Effector memory CD8-positive, alpha-beta T cell (primary cell): ENCODE results near the gene ATP5MC2.
A peak's percentile ranks its signal among the peaks of the same experiment; 100 is the strongest.

Experiments
- ATAC-seq: fragments of 150-1000 bp; cut with Tn5 transposase; replicated peaks from 2 replicates; pipeline ENCODE4 v1.10.0; 2021; ENCODE audit warnings: mild to moderate bottlenecking, moderate library complexity
- DNase-seq, 3 experiments: peaks; one replicate each; pipeline ENCODE4 v3.0.0; 2021
- H3K27ac Mint-ChIP-seq, 2 donors: one replicate each; pipeline ENCODE4 v1.8.0; 2022; ENCODE audit warnings: mild to moderate bottlenecking in 2 of 2, mixed read lengths in 2 of 2, moderate library complexity in 2 of 2
- H3K27me3 Mint-ChIP-seq, 2 donors: one replicate each; pipeline ENCODE4 v1.8.0; 2022; ENCODE audit warnings: mixed read lengths in 2 of 2
- H3K36me3 Mint-ChIP-seq: one replicate; pipeline ENCODE4 v1.8.0; 2022; ENCODE audit warnings: mild to moderate bottlenecking, moderate library complexity, mixed read lengths; ENCODE audit not compliant: insufficient read depth
- H3K4me1 Mint-ChIP-seq, 2 donors: one replicate each; pipeline ENCODE4 v1.8.0; 2022; ENCODE audit warnings: low read depth in 2 of 2, mixed read lengths in 2 of 2
- H3K4me3 Mint-ChIP-seq, 2 donors: one replicate each; pipeline ENCODE4 v1.8.0; 2022; ENCODE audit warnings: mild to moderate bottlenecking in 2 of 2, mixed read lengths in 2 of 2, moderate library complexity in 2 of 2
- H3K9me3 Mint-ChIP-seq, 2 donors: one replicate each; pipeline ENCODE4 v1.8.0; 2022; ENCODE audit warnings: mixed read lengths in 2 of 2

ATP5MC2 gene

DNA sequence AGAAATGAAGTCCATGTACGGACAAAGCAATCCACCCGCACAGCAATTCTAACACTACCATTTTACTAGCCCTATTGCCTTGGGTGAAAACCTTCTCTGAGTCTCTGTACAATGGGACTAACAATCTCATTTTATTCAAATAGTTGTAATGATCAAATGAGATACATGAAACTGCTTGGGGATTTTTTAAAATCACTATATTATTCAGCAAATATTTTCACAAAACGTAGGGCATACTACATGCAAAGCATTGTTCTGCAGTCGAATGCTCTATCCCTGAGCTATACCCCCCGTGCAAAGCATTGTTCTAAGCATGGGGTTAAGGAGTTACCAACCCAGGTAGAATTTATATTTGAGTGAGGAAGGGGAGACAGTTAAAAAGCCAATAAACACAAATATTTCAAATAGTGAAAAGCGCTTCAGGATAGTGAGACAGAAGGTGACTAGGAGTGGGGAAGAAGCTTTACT lies 49.1 kb downstream of the ATP5MC2 start:
- Mint-ChIP-seq H3K4me3 (peak overlapping the region; percentile 96 to 98), H3K27ac (peak overlapping the region; percentile 97), H3K4me1 (peaks cover 15 to 40% of the 10 kb centered on the region in 2 donors), H3K36me3 (peaks cover 10% of the 10 kb centered on the region), H3K27me3 (no peaks in the 10 kb centered on the region), H3K9me3 (no peaks in the 10 kb centered on the region)
- DNase-seq = no peak
- no peak for ATAC-seq

DNA sequence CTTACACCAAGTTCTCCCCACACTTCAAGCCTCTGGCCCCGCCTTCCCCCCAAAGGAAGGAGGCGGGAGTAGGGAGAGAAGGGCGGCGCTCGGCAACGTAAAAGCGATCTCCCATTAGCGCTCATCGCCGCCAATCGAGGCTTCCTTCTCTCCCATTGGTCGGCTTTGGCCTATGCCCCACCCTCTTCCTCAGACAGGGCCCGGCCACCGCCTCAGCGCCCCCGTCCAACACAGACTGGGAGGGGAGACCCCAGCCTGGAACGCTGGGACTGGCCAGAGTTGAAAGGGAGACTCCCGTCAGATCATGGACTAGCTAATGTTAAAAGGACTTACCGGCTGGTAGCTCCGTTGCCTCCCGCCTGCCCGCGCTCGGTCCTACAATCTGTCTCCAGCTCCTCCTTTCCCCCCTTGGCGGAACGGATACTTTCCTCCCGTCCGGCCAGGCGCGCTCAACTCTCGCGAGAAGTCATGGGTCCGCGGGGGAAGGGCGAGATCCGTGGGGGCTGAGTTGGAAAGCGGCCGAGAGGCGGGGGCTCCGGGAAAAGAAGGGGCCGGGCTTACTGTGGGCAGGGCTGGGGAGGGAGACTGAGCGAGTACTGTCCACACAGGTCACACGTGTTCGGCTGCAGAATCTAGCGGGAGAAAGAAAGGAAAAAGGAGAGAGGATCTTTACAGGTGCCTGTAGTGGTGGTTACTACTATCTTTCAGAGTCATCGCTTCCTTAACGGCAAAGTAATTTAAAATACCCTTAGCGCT lies 49.8 kb downstream of the ATP5MC2 start, which contains the start of gene ATF7:
Gene ATF7 (minus strand): TSS at position 437 of the 756 bp plus-strand sequence. CDS start 25,382 bp downstream, outside the sequence.
- peak within 1 kb of the TSS; percentile 96 to 98 for H3K4me3 Mint-ChIP-seq
- no peaks in the 10 kb centered on the region for H3K27me3 Mint-ChIP-seq
- DNase-seq (peak; percentile 99 to 100 (median 99)), ATAC-seq (peak; percentile 94)
- peaks cover 15 to 43% of the 10 kb centered on the region in 2 donors for H3K4me1 Mint-ChIP-seq
- H3K27ac Mint-ChIP-seq = peak within 1 kb of the TSS; percentile 97
- H3K36me3 Mint-ChIP-seq = peaks cover 15% of the 10 kb centered on the region
- no peaks in the 10 kb centered on the region for H3K9me3 Mint-ChIP-seq

DNA sequence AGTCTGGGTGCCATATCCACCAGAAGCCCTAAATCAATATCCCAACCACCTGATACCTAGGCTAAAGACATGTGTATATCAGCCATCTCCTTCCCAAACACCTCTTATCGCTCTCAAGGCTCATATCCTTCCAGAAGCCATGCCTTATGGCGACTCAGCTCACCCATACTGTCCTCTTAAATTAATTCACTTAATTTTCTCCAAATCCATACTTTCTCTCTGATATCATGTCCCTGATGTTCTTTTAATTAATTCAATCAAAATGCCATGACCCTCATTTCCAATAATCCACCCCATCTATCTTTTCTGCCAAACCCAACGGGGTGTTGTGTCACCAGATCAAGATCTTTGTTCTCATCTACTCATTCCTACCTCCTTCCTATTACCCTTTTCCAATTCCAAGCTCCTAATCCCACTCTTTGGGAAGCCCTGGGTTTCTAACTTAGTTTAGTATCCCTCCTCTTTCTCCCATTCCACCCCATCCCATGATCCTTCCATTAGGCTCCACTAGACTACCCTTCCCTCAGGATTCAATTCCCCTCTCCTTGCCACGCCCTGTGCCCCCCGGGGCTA lies 50.4 kb downstream of the ATP5MC2 start:
- H3K36me3 Mint-ChIP-seq = peaks cover 17% of the 10 kb centered on the region
- ATAC-seq = no peak
- peak overlapping the region; percentile 97 for H3K27ac Mint-ChIP-seq
- peak overlapping the region; percentile 96 to 98 for H3K4me3 Mint-ChIP-seq
- H3K9me3 Mint-ChIP-seq = no peaks in the 10 kb centered on the region
- no peak for DNase-seq
- H3K4me1 Mint-ChIP-seq = peaks cover 15 to 43% of the 10 kb centered on the region in 2 donors
- no peaks in the 10 kb centered on the region for H3K27me3 Mint-ChIP-seq

DNA sequence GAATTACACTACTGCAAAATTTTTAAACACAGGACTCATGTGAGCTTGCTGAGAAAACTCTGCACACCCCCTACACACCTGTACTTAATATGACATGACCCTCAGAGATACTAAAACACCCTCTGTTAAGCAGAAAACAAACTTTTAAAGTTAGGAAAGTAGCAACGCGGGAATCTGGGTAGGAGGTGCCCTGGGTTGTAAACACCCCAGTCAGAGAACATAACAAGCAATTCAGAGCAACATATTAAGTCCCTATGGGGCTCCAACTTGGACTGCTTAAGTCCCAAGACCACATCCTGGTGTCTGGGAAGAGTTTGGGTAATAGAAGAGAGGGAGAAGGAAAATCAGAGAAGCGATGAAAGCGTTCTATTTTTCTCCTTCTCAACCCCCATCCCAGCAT lies 50.9 kb downstream of the ATP5MC2 start:
- H3K36me3 Mint-ChIP-seq = peaks cover 17% of the 10 kb centered on the region
- no peaks in the 10 kb centered on the region for H3K27me3 Mint-ChIP-seq
- H3K4me3 Mint-ChIP-seq = peak overlapping the region; percentile 96 to 98
- peak overlapping the region; percentile 97 for H3K27ac Mint-ChIP-seq
- DNase-seq (no peak), ATAC-seq (no peak)
- H3K9me3 Mint-ChIP-seq = no peaks in the 10 kb centered on the region
- peaks cover 15 to 43% of the 10 kb centered on the region in 2 donors for H3K4me1 Mint-ChIP-seq

DNA sequence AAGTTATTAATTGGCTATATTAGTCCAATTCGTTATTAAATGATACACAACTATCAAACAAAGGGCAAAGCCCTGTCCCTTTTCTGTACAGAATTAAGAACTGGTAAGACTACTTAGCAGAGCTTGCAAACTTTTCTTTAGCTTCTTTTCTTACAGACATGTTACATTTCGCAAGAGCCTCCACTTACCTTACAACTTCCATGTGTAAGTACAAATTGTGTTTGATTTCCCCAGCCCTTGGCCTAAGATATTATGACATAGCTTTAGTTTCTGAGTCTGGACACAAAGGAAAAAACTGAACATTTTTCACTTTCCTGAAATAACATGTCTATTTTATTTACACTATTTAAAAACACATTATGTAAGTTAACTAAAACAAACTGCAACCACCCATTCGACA lies 51.4 kb downstream of the ATP5MC2 start:
- H3K27ac Mint-ChIP-seq = no peak overlapping the region
- peaks cover 17% of the 10 kb centered on the region for H3K36me3 Mint-ChIP-seq
- H3K9me3 Mint-ChIP-seq = no peaks in the 10 kb centered on the region
- peak overlapping the region; percentile 96 to 98 for H3K4me3 Mint-ChIP-seq
- DNase-seq = no peak
- no peaks in the 10 kb centered on the region for H3K27me3 Mint-ChIP-seq
- ATAC-seq = no peak
- peaks cover 15 to 43% of the 10 kb centered on the region in 2 donors for H3K4me1 Mint-ChIP-seq

DNA sequence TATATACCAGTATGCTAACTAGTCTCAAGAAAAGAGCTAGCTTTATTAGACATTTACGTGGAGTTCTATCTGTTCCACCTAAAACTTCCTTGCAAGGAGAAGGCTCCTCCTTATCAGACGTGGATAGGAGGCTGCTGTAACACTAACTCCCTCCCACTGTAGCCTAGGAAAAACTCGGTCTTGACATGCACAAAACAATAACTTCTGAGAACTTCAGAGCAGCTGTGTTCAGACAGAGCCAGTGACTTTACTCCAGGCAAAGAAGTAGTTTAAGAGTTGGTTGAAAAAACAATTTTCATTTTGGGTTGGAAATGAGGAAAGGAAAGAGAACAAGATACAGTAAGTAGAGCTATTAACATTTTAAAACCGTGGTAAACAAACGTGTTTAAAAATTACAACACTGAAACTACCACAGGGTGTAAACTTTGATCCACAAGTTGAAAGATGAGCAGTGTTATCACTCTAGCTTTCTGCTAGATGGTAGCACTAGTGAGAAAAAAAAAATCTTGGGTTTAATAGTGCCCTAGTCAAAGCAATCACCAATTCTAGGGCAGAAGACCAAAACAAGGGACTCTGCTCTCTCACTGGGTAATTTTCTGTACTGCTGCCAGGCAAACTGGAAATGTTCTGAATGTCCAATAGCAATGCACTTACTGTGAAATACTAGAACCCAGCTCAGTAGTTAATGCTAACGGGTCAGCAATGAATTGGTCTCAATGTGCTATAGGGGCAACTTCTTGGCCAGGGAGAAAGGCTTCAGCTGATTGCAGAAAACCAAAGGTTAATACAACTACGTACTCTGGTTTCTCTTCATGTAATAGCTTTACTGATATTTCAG lies 52.1 kb downstream of the ATP5MC2 start:
- H3K4me3 Mint-ChIP-seq = peak overlapping the region; percentile 36 to 98
- ATAC-seq (no peak), DNase-seq (no peak)
- peak overlapping the region; percentile 5 to 65 for H3K27ac Mint-ChIP-seq
- no peaks in the 10 kb centered on the region for H3K9me3 Mint-ChIP-seq
- peaks cover 15 to 43% of the 10 kb centered on the region in 2 donors for H3K4me1 Mint-ChIP-seq
- H3K36me3 Mint-ChIP-seq = peaks cover 17% of the 10 kb centered on the region
- H3K27me3 Mint-ChIP-seq = no peaks in the 10 kb centered on the region

DNA sequence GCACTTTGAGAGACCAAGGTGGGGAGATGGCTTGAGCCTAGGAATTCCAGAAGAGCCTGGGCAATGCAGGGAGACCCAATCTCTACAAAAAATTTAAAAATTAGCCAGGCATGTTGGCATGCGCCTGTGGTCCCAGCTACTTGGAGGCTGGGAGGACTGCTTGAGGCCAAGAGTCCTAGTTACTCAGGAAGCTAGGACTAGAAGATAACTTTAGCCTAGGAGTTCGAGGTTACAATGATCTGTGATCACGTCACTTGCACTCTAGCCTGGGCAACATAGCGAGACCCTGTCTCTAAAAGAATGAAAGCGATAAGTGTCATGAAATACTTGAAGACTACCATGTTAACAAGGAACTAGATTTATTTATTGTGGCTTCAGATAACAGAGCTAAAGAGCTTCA lies 53.2 kb downstream of the ATP5MC2 start:
- H3K4me1 Mint-ChIP-seq = peaks cover 23 to 52% of the 10 kb centered on the region in 2 donors
- DNase-seq (no peak), ATAC-seq (no peak)
- no peak overlapping the region for H3K4me3 Mint-ChIP-seq
- H3K27ac Mint-ChIP-seq = no peak overlapping the region
- no peaks in the 10 kb centered on the region for H3K27me3 Mint-ChIP-seq
- H3K9me3 Mint-ChIP-seq = no peaks in the 10 kb centered on the region
- peaks cover 17% of the 10 kb centered on the region for H3K36me3 Mint-ChIP-seq

DNA sequence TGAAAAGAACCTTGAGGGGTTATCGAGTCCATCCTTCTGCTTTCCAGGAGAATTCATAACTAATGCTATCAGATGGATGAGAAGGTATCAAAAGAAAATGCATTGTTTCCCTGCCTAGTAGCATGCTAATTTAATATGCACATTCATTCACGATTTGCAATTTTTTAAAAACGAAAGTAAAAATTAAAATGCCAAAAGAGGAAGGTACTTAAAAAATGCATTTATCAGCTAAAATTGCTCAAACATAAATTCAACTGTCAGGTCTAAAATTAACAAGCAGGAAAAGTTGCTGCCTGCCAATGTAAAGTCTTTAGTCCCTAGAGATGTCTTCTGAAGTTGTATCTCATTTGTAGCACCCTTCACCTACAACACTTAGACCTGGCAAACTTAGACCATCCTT lies 57.6 kb downstream of the ATP5MC2 start:
- ATAC-seq (no peak), DNase-seq (no peak)
- peak overlapping the region; percentile 84 to 93 for H3K27ac Mint-ChIP-seq
- H3K4me1 Mint-ChIP-seq = peaks cover 9 to 32% of the 10 kb centered on the region in 2 donors
- H3K36me3 Mint-ChIP-seq = peaks cover 10% of the 10 kb centered on the region
- no peaks in the 10 kb centered on the region for H3K9me3 Mint-ChIP-seq
- H3K4me3 Mint-ChIP-seq = peak overlapping the region; percentile 45 to 77
- H3K27me3 Mint-ChIP-seq = no peaks in the 10 kb centered on the region

DNA sequence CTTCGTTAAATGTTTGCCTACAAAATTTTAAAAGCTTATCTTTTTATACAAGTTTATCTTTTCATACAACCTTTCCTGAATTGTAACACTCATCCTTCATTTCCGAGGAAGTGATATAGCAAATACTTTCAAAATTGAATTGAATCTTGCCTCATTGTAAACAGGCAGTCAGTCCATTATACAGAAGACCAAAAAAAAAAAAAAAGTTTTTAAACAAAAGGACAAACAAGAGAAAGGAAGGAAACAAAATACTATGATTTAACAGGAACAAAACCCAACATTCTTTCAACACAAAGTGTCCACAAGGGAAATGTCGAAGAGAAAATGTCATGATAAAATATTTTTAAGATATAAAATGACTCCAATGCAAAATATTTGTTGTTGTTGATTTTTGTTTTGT lies 58.2 kb downstream of the ATP5MC2 start:
- Mint-ChIP-seq H3K27me3 (no peaks in the 10 kb centered on the region), H3K4me1 (peaks cover 9 to 27% of the 10 kb centered on the region in 2 donors), H3K9me3 (no peaks in the 10 kb centered on the region), H3K27ac (peak overlapping the region; percentile 84 to 93), H3K36me3 (peaks cover 10% of the 10 kb centered on the region), H3K4me3 (peak overlapping the region; percentile 45 to 77)
- no peak for DNase-seq
- no peak for ATAC-seq

DNA sequence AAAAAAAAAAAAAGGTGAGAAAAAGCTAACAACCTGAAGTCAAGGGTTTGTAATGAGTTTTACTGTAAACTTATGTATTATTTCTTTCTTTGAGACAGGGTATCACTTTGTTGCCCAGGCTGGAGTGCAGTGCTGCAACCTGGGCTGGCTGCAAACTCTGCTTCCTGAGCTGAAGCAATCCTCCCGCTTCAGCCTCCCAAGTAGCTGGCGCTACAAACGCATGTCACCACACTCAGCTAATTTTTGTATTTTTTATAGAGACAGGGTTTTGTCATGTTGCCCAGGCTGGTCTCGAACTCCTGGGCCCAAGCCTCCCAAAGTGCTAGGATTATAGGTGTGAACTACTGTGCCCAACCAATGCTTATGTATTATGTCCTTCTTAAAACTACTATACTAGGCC lies 58.9 kb downstream of the ATP5MC2 start:
- peaks cover 13% of the 10 kb centered on the region for H3K36me3 Mint-ChIP-seq
- DNase-seq (no peak), ATAC-seq (no peak)
- H3K9me3 Mint-ChIP-seq = no peaks in the 10 kb centered on the region
- no peak overlapping the region for H3K27ac Mint-ChIP-seq
- no peaks in the 10 kb centered on the region for H3K27me3 Mint-ChIP-seq
- peaks cover 9 to 26% of the 10 kb centered on the region in 2 donors for H3K4me1 Mint-ChIP-seq
- H3K4me3 Mint-ChIP-seq = no peak overlapping the region
